Naive thymus-derived CD4-positive, alpha-beta T cell (primary cell): ENCODE data around the gene AOC1. TPM values are rescaled to one million over a fixed set of nuclear protein-coding genes. Genes with fewer than 3 reads are reported as not detected.
"Not testable (repeated sequence)": the region's sequence is repeated elsewhere in the genome, so short reads cannot be mapped to it uniquely, and the experiment has no call there.

Experiments used
- ATAC-seq: fragments of 150-1000 bp; cut with Tn5 transposase; 2 replicates; pipeline ENCODE4 v1.10.0; 2021; ENCODE audit warnings: mild to moderate bottlenecking, moderate library complexity
- CTCF ChIA-PET: fragments of 350-600 bp; sonication (Branson Sonifier 250); formaldehyde crosslinking; loops from one replicate; lab custom pipeline; 2021; ENCODE audit warnings: antibody characterized with exemption; lab: Charles Lee
- POLR2A ChIA-PET: fragments of 350-600 bp; sonication (Branson Sonifier 250); formaldehyde crosslinking; loops from one replicate; lab custom pipeline; 2021; ENCODE audit warnings: antibody characterized with exemption, inconsistent platforms; lab: Charles Lee
- DNase-seq, 9 donors: peaks; one replicate each; pipeline versions ENCODE4 v3.0.0 to v3.0.0-alpha.2; 2020 to 2022; ENCODE audit warnings: mixed read lengths in 1 of 9
- H3K27ac ChIP-seq: one replicate; pipeline ENCODE4 v1.7.0; 2013; ENCODE audit warnings: mild to moderate bottlenecking, low read depth, low read length, moderate library complexity
- H3K27me3 ChIP-seq, 2 donors: one replicate each; pipeline ENCODE4 v1.7.0; 2013; ENCODE audit warnings: low read length in 2 of 2, mild to moderate bottlenecking in 2 of 2, moderate library complexity in 2 of 2; ENCODE audit not compliant: control insufficient read depth in 2 of 2, insufficient read depth in 2 of 2
- H3K36me3 ChIP-seq, 3 experiments: 1 replicate in 2 of 3; 2 replicates in 1 of 3; pipeline ENCODE4 v1.7.0; 2013; ENCODE audit warnings: low read length in 3 of 3, mild to moderate bottlenecking in 3 of 3, moderate library complexity in 1 of 3; ENCODE audit not compliant: insufficient read depth in 3 of 3, control insufficient read depth in 2 of 3
- H3K4me1 ChIP-seq, 2 donors: one replicate each; pipeline ENCODE4 v1.7.0; 2013; ENCODE audit warnings: low read length in 2 of 2, mild to moderate bottlenecking in 2 of 2, moderate library complexity in 1 of 2; ENCODE audit not compliant: control insufficient read depth in 2 of 2, insufficient read depth in 2 of 2
- H3K4me3 ChIP-seq: 2 replicates; pipeline ENCODE4 v1.7.0; 2013; ENCODE audit warnings: mild to moderate bottlenecking, low read length
- H3K9me3 ChIP-seq, 3 experiments: 1 replicate in 2 of 3; 2 replicates in 1 of 3; pipeline ENCODE4 v1.7.0; 2013; ENCODE audit warnings: low read length in 3 of 3; ENCODE audit not compliant: control insufficient read depth in 2 of 3
- H3K27ac Mint-ChIP-seq, 9 donors: one replicate each; pipeline ENCODE4 v1.8.0; 2020 to 2022; ENCODE audit warnings: mixed read lengths in 9 of 9, mild to moderate bottlenecking in 8 of 9, moderate library complexity in 5 of 9, inconsistent platforms in 2 of 9
- H3K27me3 Mint-ChIP-seq, 5 donors: one replicate each; pipeline ENCODE4 v1.8.0; 2021 to 2022; ENCODE audit warnings: mixed read lengths in 5 of 5, mild to moderate bottlenecking in 1 of 5
- H3K36me3 Mint-ChIP-seq, 5 donors: one replicate each; pipeline ENCODE4 v1.8.0; 2020 to 2022; ENCODE audit warnings: mixed read lengths in 5 of 5, mild to moderate bottlenecking in 3 of 5, inconsistent platforms in 1 of 5
- H3K4me1 Mint-ChIP-seq, 7 donors: one replicate each; pipeline ENCODE4 v1.8.0; 2020 to 2022; ENCODE audit warnings: mixed read lengths in 7 of 7, mild to moderate bottlenecking in 3 of 7, inconsistent platforms in 1 of 7
- H3K4me3 Mint-ChIP-seq, 10 donors: one replicate each; pipeline ENCODE4 v1.8.0; 2020 to 2022; ENCODE audit warnings: mild to moderate bottlenecking in 10 of 10, mixed read lengths in 10 of 10, moderate library complexity in 6 of 10, inconsistent platforms in 2 of 10
- H3K9me3 Mint-ChIP-seq, 11 donors: one replicate each; pipeline ENCODE4 v1.8.0; 2020 to 2022; ENCODE audit warnings: mixed read lengths in 11 of 11, mild to moderate bottlenecking in 4 of 11, inconsistent platforms in 1 of 11, moderate library complexity in 1 of 11
- intact Hi-C, 2 donors: fragments of 100-400 bp; cut with micrococcal nuclease; formaldehyde crosslinking; loops; one replicate each; pipeline ENCODE4 v1.15.1; 2023
- polyA plus RNA-seq, 2 donors: library from polyadenylated mRNA; unstranded; fragments of 300-500 nt; fragmentation: Illumina TruSeq; gene quantifications; one replicate each; pipeline ENCODE4 v1.2.3, GENCODE V29; 2021
- total RNA-seq, 6 experiments: library from RNA in 5 of 6; stranded (reverse) in 5 of 6; gene quantifications; 1 replicate in 5 of 6; 2 replicates in 1 of 6; pipeline ENCODE4 v1.2.3 and lab custom pipeline; 2021 to 2026

The AOC1 gene
- total and polyA plus RNA-seq, 7 experiments from 2014 or later = 0.56 TPM; not detected in 6

GRCh38 chr7:150807616-150808438 lies 44.5 kb upstream of the AOC1 start:
- H3K27ac ChIP-seq, intact Hi-C loops, H3K4me3 ChIP-seq, DNase-seq, H3K27ac Mint-ChIP-seq, H3K36me3 ChIP-seq, ATAC-seq, POLR2A ChIA-PET, CTCF ChIA-PET, H3K36me3 Mint-ChIP-seq, H3K4me3 Mint-ChIP-seq, H3K4me1 ChIP-seq, H3K27me3 ChIP-seq, H3K4me1 Mint-ChIP-seq: not testable (repeated sequence)
- peaks cover 0 to 26% (median 13%) of the 10 kb centered on the region in 11 donors for H3K9me3 Mint-ChIP-seq
- H3K9me3 ChIP-seq = peaks cover 0 to 11% (median 10%) of the 10 kb centered on the region in 3 experiments
- peaks cover 32 to 80% (median 48%) of the 10 kb centered on the region in 5 donors for H3K27me3 Mint-ChIP-seq

GRCh38 chr7:150814328-150815001 lies 37.9 kb upstream of the AOC1 start:
- H3K9me3 Mint-ChIP-seq = peaks cover 3 to 36% (median 10%) of the 10 kb centered on the region in 11 donors
- no peaks in the 10 kb centered on the region for H3K4me1 ChIP-seq
- peaks cover 0 to 7% (median 7%) of the 10 kb centered on the region in 5 donors for H3K36me3 Mint-ChIP-seq
- H3K4me3 ChIP-seq = no peak overlapping the region
- no peak for ATAC-seq
- ChIA-PET POLR2A (no interaction called here), CTCF (interaction anchor here (0.6 kb wide), 1 partner anchor 481 kb away, joined by 3 read pairs; no protein-coding TSS in a partner anchor)
- no peaks in the 10 kb centered on the region for H3K4me1 Mint-ChIP-seq
- H3K36me3 ChIP-seq = no peaks in the 10 kb centered on the region
- no peak overlapping the region for H3K27ac Mint-ChIP-seq
- no peaks in the 10 kb centered on the region for H3K27me3 ChIP-seq
- DNase-seq = no peak
- H3K9me3 ChIP-seq = peaks cover 0 to 13% (median 0%) of the 10 kb centered on the region in 3 experiments
- peaks cover 21 to 71% (median 47%) of the 10 kb centered on the region in 5 donors for H3K27me3 Mint-ChIP-seq
- intact Hi-C loops = no loop called here
- no peak overlapping the region for H3K4me3 Mint-ChIP-seq
- no peak overlapping the region for H3K27ac ChIP-seq

DNA sequence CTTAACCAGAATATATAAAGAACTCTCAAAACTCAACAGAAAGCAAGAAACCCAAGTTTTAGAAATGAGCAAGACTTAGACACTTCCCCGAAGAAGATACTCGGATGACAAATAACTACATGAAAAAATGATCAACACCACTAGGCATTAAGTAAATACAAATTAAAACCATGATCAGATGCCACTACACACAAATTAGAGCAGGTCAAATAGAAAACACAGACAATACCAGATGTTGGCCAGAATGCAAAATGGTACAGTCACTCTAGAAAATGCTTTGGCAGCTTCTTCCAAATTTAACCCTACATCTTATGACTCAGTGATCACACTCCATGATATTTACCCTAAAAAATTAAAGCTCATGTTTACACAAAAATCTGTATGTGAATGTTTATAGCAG lies 33.3 kb upstream of the AOC1 start:
- Mint-ChIP-seq H3K27ac (no peak overlapping the region), H3K4me3 (no peak overlapping the region), H3K36me3 (peaks cover 0 to 7% (median 4%) of the 10 kb centered on the region in 5 donors), H3K4me1 (no peaks in the 10 kb centered on the region), H3K9me3 (peaks cover 6 to 43% (median 16%) of the 10 kb centered on the region in 11 donors), H3K27me3 (peaks cover 16 to 54% (median 25%) of the 10 kb centered on the region in 5 donors)
- intact Hi-C loops = no loop called here
- Histone ChIP-seq H3K27me3 (no peaks in the 10 kb centered on the region), H3K27ac (no peak overlapping the region), H3K36me3 (no peaks in the 10 kb centered on the region), H3K4me1 (no peaks in the 10 kb centered on the region), H3K4me3 (no peak overlapping the region), H3K9me3 (peaks cover 0 to 13% (median 0%) of the 10 kb centered on the region in 3 experiments)
- ChIA-PET CTCF (interaction anchor here (0.6 kb wide), 1 partner anchor 1124 kb away, joined by 4 read pairs; no protein-coding TSS in a partner anchor), POLR2A (interaction anchor here (0.6 kb wide), 1 partner anchor 527 kb away, joined by 6 read pairs; no protein-coding TSS in a partner anchor)
- no peak for ATAC-seq
- DNase-seq = no peak

DNA sequence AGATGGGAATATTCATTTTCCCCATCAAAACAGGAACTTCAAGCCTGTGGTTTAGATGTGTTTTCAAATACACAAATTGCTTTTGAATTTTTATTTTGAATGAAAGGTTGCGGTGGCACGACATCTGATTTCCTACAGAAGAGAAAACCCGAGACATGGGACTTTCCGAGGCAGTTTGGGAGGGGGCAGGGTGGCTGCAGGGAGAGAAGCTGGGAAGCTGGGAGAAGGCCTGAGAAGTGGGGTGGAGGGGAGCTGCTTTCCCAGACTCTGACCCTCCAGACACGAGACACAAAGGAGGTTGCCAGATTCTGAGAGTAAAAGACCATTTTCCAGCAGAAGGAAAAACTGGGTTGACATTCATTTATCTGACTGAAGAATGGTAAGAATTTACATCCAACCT lies 32.2 kb upstream of the AOC1 start:
- H3K27me3 ChIP-seq = no peaks in the 10 kb centered on the region
- peaks cover 0 to 6% (median 0%) of the 10 kb centered on the region in 3 experiments for H3K9me3 ChIP-seq
- CTCF ChIA-PET = no interaction called here
- no peak overlapping the region for H3K4me3 ChIP-seq
- no peaks in the 10 kb centered on the region for H3K4me1 ChIP-seq
- ATAC-seq (no peak), DNase-seq (no peak)
- no peaks in the 10 kb centered on the region for H3K36me3 ChIP-seq
- peaks cover 3 to 31% (median 14%) of the 10 kb centered on the region in 11 donors for H3K9me3 Mint-ChIP-seq
- H3K27ac ChIP-seq = no peak overlapping the region
- H3K36me3 Mint-ChIP-seq = peaks cover 0 to 4% (median 4%) of the 10 kb centered on the region in 5 donors
- POLR2A ChIA-PET = no interaction called here
- no peaks in the 10 kb centered on the region for H3K4me1 Mint-ChIP-seq
- H3K4me3 Mint-ChIP-seq = no peak overlapping the region
- no peak overlapping the region for H3K27ac Mint-ChIP-seq
- H3K27me3 Mint-ChIP-seq = peaks cover 11 to 54% (median 25%) of the 10 kb centered on the region in 5 donors
- intact Hi-C loops = no loop called here

- Mint-ChIP-seq H3K27me3 (peaks cover 12 to 54% (median 24%) of the 10 kb centered on the region in 5 donors), H3K36me3 (peaks cover 0 to 4% (median 2%) of the 10 kb centered on the region in 5 donors), H3K4me3 (no peak overlapping the region), H3K27ac (no peak overlapping the region), H3K9me3 (peaks cover 2 to 28% (median 10%) of the 10 kb centered on the region in 11 donors), H3K4me1 (no peaks in the 10 kb centered on the region)
- H3K36me3 ChIP-seq = no peaks in the 10 kb centered on the region
- peaks cover 0 to 6% (median 0%) of the 10 kb centered on the region in 3 experiments for H3K9me3 ChIP-seq
- DNase-seq (no peak), ATAC-seq (no peak)
- H3K4me3 ChIP-seq = no peak overlapping the region
- CTCF ChIA-PET = no interaction called here
- H3K27me3 ChIP-seq = no peaks in the 10 kb centered on the region
- H3K27ac ChIP-seq = no peak overlapping the region
- intact Hi-C loops = no loop called here
- H3K4me1 ChIP-seq = no peaks in the 10 kb centered on the region
- POLR2A ChIA-PET = no interaction called here
These were observed 31.6 kb upstream of the AOC1 start for GRCh38 chr7:150820578-150821198.

GRCh38 chr7:150823043-150823442 lies 29.3 kb upstream of the AOC1 start:
- peaks cover 0 to 56% (median 14%) of the 10 kb centered on the region in 5 donors for H3K27me3 Mint-ChIP-seq
- no peaks in the 10 kb centered on the region for H3K9me3 ChIP-seq
- DNase-seq (no peak), ATAC-seq (no peak)
- intact Hi-C loops = no loop called here
- no peaks in the 10 kb centered on the region for H3K4me1 Mint-ChIP-seq
- ChIA-PET POLR2A (no interaction called here), CTCF (no interaction called here)
- H3K4me3 ChIP-seq = no peak overlapping the region
- peaks cover 0 to 13% (median 6%) of the 10 kb centered on the region in 11 donors for H3K9me3 Mint-ChIP-seq
- no peaks in the 10 kb centered on the region for H3K4me1 ChIP-seq
- no peaks in the 10 kb centered on the region for H3K36me3 ChIP-seq
- no peaks in the 10 kb centered on the region for H3K27me3 ChIP-seq
- no peak overlapping the region for H3K27ac Mint-ChIP-seq
- no peaks in the 10 kb centered on the region for H3K36me3 Mint-ChIP-seq
- H3K27ac ChIP-seq = no peak overlapping the region
- H3K4me3 Mint-ChIP-seq = no peak overlapping the region
